KOPT-K1 (cell line): ENCODE results near the gene SLC18A2.

Source experiments
- H3K27ac ChIP-seq: fragments of 200-600 bp; sonication (generic); 2 replicates; pipeline ENCODE4 v1.5.1; 2016; ENCODE audit warnings: antibody characterized with exemption, mild to moderate bottlenecking, low read depth, low read length; ENCODE audit not compliant: poor library complexity, severe bottlenecking
- H3K36me3 ChIP-seq: fragments of 200-600 bp; sonication (generic); 2 replicates; pipeline ENCODE4 v1.5.1; 2017; ENCODE audit warnings: antibody characterized with exemption, mild to moderate bottlenecking, low read length, moderate library complexity; ENCODE audit not compliant: insufficient read depth
- H3K9me3 ChIP-seq: fragments of 200-600 bp; sonication (generic); 2 replicates; pipeline ENCODE4 v1.5.1; 2017; ENCODE audit warnings: antibody characterized with exemption, low read length, mild to moderate bottlenecking; ENCODE audit not compliant: insufficient read depth, poor library complexity, severe bottlenecking

Gene SLC18A2

DNA sequence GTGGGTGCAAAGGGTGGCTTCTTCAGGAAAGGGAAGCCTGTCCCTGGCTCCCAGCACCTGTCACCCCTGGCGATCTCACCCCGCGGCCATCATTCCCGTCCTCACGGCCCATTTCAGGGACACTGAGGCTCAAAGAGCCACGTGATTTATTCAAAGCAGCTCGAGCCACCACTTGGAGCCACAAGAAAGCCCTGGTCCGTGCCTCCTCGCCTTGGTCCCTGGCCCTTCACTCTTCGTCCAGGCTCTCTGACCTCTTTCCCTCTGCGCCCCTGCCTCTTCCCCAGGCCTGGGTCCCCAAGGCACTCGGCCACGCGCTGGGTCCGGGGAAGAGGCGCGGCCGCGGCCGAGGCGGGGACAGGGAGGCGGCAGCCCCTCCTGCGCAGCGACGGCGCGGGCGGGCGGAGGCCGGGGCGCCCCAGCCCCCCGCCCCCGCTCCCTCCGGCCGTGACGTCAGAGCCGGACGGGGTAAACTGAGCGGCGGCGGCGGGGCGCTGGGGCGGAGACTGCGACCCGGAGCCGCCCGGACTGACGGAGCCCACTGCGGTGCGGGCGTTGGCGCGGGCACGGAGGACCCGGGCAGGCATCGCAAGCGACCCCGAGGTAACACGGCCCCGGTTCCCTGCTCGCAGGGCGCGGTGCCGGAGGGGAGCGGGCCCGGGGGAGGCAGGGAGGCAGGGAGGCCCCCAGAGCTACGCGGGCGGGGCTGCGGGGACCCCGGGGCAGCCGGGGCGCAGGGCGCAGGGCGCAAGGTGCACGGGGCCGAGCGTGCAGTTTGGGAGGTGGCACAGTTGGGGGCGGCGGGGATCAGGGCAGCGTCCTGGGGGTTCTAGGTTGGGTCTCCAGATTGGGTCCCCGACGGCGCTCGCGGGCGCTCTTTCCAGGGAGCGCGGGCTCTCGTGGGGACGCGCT, at the start of gene SLC18A2:
SLC18A2 (plus strand) TSS at position 494 of the 909 bp plus-strand sequence. CDS start 580 bp downstream, outside the sequence.
- Histone ChIP-seq H3K9me3 (no peaks in the 10 kb centered on the region), H3K27ac (peak within 1 kb of the TSS; percentile 53), H3K36me3 (peaks cover 20% of the 10 kb centered on the region)

- Histone ChIP-seq H3K9me3 (no peaks in the 10 kb centered on the region), H3K36me3 (no peaks in the 10 kb centered on the region), H3K27ac (no peak within 1 kb of the TSS)
Measured at GRCh38 chr10:117197189-117197588, 43.7 kb upstream of the SLC18A2 start, which contains the start of gene KCNK18. TSS of gene KCNK18 (plus strand) at chr10:117197489. CDS start at chr10:117197489, 0 bp downstream.

GRCh38 chr10:117198088-117198487, 42.8 kb upstream of the SLC18A2 start:
- H3K9me3 ChIP-seq: no peaks in the 10 kb centered on the region
- H3K27ac ChIP-seq: no peak overlapping the region
- no peaks in the 10 kb centered on the region for H3K36me3 ChIP-seq

GRCh38 chr10:117201826-117202225, 39.1 kb upstream of the SLC18A2 start:
- Histone ChIP-seq H3K36me3 (no peaks in the 10 kb centered on the region), H3K27ac (no peak overlapping the region), H3K9me3 (peaks cover 6% of the 10 kb centered on the region)

GRCh38 chr10:117204316-117204715, 36.6 kb upstream of the SLC18A2 start:
- Histone ChIP-seq H3K9me3 (peaks cover 6% of the 10 kb centered on the region), H3K27ac (no peak overlapping the region), H3K36me3 (no peaks in the 10 kb centered on the region)

- Histone ChIP-seq H3K9me3 (peaks cover 32% of the 10 kb centered on the region), H3K27ac (no peak overlapping the region), H3K36me3 (no peaks in the 10 kb centered on the region)
Measured at GRCh38 chr10:117212176-117212575, 28.7 kb upstream of the SLC18A2 start.

GRCh38 chr10:117214401-117214800, 26.5 kb upstream of the SLC18A2 start:
- Histone ChIP-seq H3K36me3 (no peaks in the 10 kb centered on the region), H3K27ac (no peak overlapping the region), H3K9me3 (peaks cover 32% of the 10 kb centered on the region)

GRCh38 chr10:117215079-117215478, 25.8 kb upstream of the SLC18A2 start:
- Histone ChIP-seq H3K9me3 (peaks cover 28% of the 10 kb centered on the region), H3K27ac (no peak overlapping the region), H3K36me3 (no peaks in the 10 kb centered on the region)

DNA sequence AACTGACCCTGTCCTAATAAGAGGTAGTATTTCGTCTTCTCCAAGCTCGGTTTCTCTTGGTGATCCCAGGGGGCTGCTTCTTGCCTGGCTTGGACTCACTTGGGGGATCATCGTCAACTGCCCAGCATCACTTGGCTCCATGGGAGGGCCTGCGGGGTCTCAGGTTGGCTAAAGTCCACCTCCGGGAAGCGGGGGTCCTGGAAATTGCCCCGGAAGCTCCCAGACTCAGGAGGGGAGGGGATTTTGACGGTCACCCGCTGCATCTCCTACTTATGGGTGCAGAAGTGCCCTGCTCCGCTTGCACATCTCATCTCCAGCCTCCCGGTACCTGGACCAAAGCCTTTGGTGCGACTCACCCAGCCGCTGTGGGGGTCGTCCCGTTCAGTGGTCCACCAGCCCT, 24.9 kb upstream of the SLC18A2 start:
- Histone ChIP-seq H3K9me3 (peaks cover 22% of the 10 kb centered on the region), H3K27ac (no peak overlapping the region), H3K36me3 (no peaks in the 10 kb centered on the region)

DNA sequence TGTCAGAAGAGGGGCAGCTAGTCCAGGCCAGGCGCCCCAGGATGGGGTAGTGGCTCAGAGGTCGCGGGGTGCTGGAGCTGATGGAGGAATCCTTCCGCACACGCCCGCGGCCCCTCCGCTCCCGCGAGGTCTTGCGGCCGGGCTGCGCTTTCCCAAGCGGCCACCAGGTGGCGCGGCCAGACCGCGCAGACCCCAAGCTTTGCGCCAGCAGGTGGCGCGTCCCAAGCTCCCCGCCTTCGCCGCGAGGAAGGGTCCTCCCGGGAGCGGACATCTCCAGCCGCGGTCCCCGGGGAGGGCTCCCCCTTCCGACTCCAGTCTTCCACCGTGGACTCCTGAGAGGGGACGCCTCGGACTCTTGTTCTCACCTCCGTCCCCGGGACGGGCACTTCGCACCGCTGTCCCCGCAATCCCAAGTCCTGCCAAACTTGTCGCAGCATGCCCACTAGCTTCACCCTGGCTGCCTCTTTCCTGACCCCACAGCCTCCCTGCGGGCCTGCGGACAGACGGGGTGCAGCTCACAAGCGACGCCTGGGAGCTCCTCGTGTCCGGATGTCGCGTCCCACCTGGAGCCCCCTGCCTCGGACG, 24.2 kb upstream of the SLC18A2 start:
- Histone ChIP-seq H3K9me3 (peaks cover 16% of the 10 kb centered on the region), H3K27ac (peak overlapping the region; percentile 27)

GRCh38 chr10:117217196-117217761, 23.6 kb upstream of the SLC18A2 start:
- peak overlapping the region; percentile 27 for H3K27ac ChIP-seq
- H3K36me3 ChIP-seq: no peaks in the 10 kb centered on the region
- peaks cover 10% of the 10 kb centered on the region for H3K9me3 ChIP-seq

More for the DNA sequence above, 24.2 kb upstream of the SLC18A2 start:
- no peaks in the 10 kb centered on the region for H3K36me3 ChIP-seq

DNA sequence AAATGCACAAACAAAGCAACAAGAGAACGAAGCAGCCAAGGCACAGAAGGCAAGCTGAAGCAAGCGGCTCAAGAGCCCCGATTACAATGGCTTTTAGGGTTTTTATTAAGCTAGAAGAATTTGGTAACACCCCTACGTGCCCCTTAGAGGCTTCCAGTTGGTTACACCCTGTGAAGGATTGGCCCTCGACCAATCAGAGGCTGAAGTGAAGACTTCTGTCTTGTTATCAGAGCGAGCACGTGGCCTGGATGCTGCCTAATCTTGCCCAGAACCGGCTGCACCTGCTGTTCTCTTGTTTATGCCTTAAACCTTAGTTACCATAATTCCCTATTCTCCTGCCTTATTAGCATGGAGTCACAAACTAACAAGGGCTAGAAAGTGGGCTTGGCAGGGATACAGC, 22.3 kb upstream of the SLC18A2 start:
- H3K27ac ChIP-seq: no peak overlapping the region
- H3K36me3 ChIP-seq: no peaks in the 10 kb centered on the region
- no peaks in the 10 kb centered on the region for H3K9me3 ChIP-seq

DNA sequence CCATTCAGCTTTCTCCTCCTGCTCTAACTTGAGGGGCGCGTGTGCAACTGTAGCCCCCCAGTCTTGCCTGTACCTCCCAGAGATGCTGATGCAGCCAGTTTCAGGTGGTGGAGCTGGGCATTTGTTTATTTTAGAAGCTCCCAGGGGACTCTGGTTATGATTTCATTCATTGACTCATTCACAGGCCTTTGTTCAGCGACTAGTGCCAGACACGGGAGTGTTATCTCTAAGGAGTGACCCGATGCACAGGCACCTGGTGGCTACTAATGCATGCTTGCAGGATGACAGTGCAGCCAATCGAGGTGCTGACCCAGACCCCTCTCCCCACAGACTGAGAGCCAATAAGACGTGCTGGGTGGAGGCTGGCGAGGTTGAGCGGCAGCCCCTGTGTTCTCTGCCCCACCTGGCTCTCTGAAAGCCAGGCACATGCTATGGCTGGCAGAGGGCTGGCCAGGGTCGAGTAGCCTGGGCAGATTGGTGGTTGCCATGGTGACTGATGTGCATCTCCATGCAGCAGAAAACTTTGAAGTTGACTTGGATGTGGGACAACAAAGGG, 19.7 kb upstream of the SLC18A2 start:
- no peak overlapping the region for H3K27ac ChIP-seq
- H3K9me3 ChIP-seq: no peaks in the 10 kb centered on the region
- no peaks in the 10 kb centered on the region for H3K36me3 ChIP-seq

- Histone ChIP-seq H3K27ac (no peak overlapping the region), H3K36me3 (no peaks in the 10 kb centered on the region), H3K9me3 (no peaks in the 10 kb centered on the region)
Measured at GRCh38 chr10:117222552-117222951, 18.4 kb upstream of the SLC18A2 start.
